Upper lobe of left lung (tissue), 6 donors: Measurements from ENCODE around the gene TOP2A. TPM values are rescaled to one million over a fixed set of nuclear protein-coding genes. Genes with fewer than 3 reads are reported as not detected.
"Not testable (repeated sequence)": the region's sequence is repeated elsewhere in the genome, so short reads cannot be mapped to it uniquely, and the experiment has no call there.

Source experiments
- ATAC-seq, 2 donors: fragments of 200-7000 bp; cut with Tn5 transposase; one replicate each; pipeline ENCODE4 v1.9.1; 2022; ENCODE audit warnings: mild to moderate bottlenecking in 2 of 2, moderate library complexity in 2 of 2; ENCODE audit not compliant: low FRiP score in 2 of 2
- DNase-seq, 2 donors: peaks; one replicate each; pipeline ENCODE4 v3.0.0-alpha.2; 2019 to 2020
- H3K27ac ChIP-seq, 4 donors: fragments of 200-600 bp; sonication (generic); one replicate each; pipeline ENCODE4 v1.5.1; 2016 to 2019
- H3K27me3 ChIP-seq, 4 donors: fragments of 200-600 bp; sonication (generic); one replicate each; pipeline ENCODE4 v1.5.1; 2017 to 2019
- H3K36me3 ChIP-seq, 4 donors: fragments of 200-600 bp; sonication (generic); one replicate each; pipeline ENCODE4 v1.5.1; 2016 to 2019
- H3K4me1 ChIP-seq, 4 donors: fragments of 200-600 bp; sonication (generic); one replicate each; pipeline ENCODE4 v1.5.1; 2018 to 2019
- H3K4me3 ChIP-seq, 4 donors: fragments of 200-600 bp; sonication (generic); one replicate each; pipeline ENCODE4 v1.5.1; 2017 to 2019; ENCODE audit warnings: mild to moderate bottlenecking in 2 of 4, moderate library complexity in 1 of 4
- H3K9me3 ChIP-seq, 4 donors: fragments of 200-600 bp; sonication (generic); one replicate each; pipeline ENCODE4 v1.5.1; 2018 to 2019
- EP300 ChIP-seq, 4 donors: sonication (generic); formaldehyde crosslinking; IDR thresholded peaks; one replicate each; pipeline ENCODE4 v1.5.1; 2017; ENCODE audit warnings: antibody characterized with exemption in 4 of 4, control low read depth in 2 of 4
- POLR2A ChIP-seq, 4 donors: fragments of 450-650 bp; IDR thresholded peaks; one replicate each; pipeline ENCODE4 v1.5.1; 2016 to 2017; ENCODE audit warnings: antibody characterized with exemption in 4 of 4, mild to moderate bottlenecking in 2 of 4
- POLR2AphosphoS5 ChIP-seq, 2 donors: sonication (generic); formaldehyde crosslinking; IDR thresholded peaks; one replicate each; pipeline ENCODE4 v1.5.1; 2017; ENCODE audit warnings: antibody characterized with exemption in 2 of 2
- WGBS, 2 donors: methylation state at CpG; one replicate each; pipeline ENCODE4 v1.1.5; 2017 to 2018; 5-methylcytosine and 5-hydroxymethylcytosine counted together
- total RNA-seq, 6 donors: library from RNA; depleted of rRNA in 4 of 6; stranded (reverse); fragments of >200 nt in 4 of 6; gene quantifications; one replicate each; pipeline versions ENCODE4 v1.1.0 to v1.2.1, GENCODE V29; 2016 to 2021
- TF ChIP-seq, protein P1 (sequence below), 6 experiments: fragments of 450-650 bp in 4 of 6; fragments of 200-600 bp in 2 of 6; sonication (generic) in 2 of 6; IDR thresholded peaks; one replicate each; pipeline ENCODE4 v1.5.1; 2016 to 2019; ENCODE audit warnings: antibody characterized with exemption in 6 of 6
- donor health status: DM: no; HTN: no; CAD: no; lungs with moderate emphysema.
- donor health status: DM: no; HTN: yes; CAD: no; lungs with severe emphysema.

TOP2A gene
- total RNA-seq, 6 donors from 2014 or later, result under 0.01 to 14.5 (median 6.2) TPM

DNA sequence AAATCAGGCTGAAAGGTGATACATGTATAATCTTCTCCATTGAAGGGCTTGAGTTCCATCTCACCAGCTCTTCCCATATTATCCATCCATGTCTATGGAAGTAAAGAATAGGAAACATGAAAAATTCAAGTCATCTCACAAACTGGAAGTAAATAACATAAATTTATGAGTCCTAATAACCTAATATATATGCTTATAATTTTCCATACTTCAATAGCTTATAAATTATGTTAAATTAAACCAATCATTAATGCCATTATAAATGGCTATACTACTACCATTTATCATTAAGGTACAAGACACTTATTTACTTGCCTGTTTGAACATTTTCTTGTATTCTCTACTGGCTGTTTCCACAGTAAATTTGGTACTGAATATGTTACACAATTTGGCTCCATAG, 4.8 kb downstream of the TOP2A start:
- no peak overlapping the region for H3K27ac ChIP-seq
- H3K9me3 ChIP-seq, result no peaks in the 10 kb centered on the region
- no peak overlapping the region for H3K4me3 ChIP-seq
- TF ChIP-seq, protein P1, sequence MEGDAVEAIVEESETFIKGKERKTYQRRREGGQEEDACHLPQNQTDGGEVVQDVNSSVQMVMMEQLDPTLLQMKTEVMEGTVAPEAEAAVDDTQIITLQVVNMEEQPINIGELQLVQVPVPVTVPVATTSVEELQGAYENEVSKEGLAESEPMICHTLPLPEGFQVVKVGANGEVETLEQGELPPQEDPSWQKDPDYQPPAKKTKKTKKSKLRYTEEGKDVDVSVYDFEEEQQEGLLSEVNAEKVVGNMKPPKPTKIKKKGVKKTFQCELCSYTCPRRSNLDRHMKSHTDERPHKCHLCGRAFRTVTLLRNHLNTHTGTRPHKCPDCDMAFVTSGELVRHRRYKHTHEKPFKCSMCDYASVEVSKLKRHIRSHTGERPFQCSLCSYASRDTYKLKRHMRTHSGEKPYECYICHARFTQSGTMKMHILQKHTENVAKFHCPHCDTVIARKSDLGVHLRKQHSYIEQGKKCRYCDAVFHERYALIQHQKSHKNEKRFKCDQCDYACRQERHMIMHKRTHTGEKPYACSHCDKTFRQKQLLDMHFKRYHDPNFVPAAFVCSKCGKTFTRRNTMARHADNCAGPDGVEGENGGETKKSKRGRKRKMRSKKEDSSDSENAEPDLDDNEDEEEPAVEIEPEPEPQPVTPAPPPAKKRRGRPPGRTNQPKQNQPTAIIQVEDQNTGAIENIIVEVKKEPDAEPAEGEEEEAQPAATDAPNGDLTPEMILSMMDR (IDR thresholded peaks at IDR 0.05), result no peak
- TF ChIP-seq EP300 (IDR thresholded peaks at IDR 0.05), result no peak
- no peak for TF ChIP-seq POLR2AphosphoS5 (IDR thresholded peaks at IDR 0.05)
- no peak for TF ChIP-seq POLR2A (IDR thresholded peaks at IDR 0.05)
- peaks cover 7 to 17% (median 8%) of the 10 kb centered on the region in 4 donors for H3K4me1 ChIP-seq
- H3K36me3 ChIP-seq, result no peaks in the 10 kb centered on the region
- DNase-seq, result no peak
- ATAC-seq, result no peak
- no peaks in the 10 kb centered on the region for H3K27me3 ChIP-seq

DNA sequence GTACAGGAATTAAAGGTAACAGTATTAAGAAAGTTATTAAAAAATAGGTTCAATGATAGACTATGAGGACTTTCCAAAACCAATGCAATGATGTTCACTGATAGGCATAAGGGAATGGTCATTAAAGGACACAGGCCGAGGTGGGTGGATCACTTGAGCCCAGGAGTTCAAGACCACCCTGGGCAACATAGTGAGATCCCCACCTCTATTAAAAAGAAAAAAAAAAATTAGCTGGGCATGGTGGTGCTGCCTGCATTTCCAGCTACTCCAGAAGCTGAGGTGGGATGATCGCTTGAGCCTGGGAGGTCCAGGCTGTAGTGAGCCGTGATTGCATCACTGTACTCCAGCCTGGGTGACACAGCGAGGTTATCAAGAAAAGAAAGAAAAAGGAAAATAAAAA, 5.9 kb downstream of the TOP2A start:
- Histone ChIP-seq H3K4me3 (no peak overlapping the region), H3K36me3 (no peaks in the 10 kb centered on the region), H3K9me3 (no peaks in the 10 kb centered on the region), H3K27ac (no peak overlapping the region), H3K27me3 (no peaks in the 10 kb centered on the region), H3K4me1 (peaks cover under 1 to 9% (median 2%) of the 10 kb centered on the region in 4 donors)
- ATAC-seq (no peak), DNase-seq (no peak)
- 95 to 97% methylated on average over 4 of the region's 4 CpGs for WGBS, 2 donors
- no peak for TF ChIP-seq POLR2A (IDR thresholded peaks at IDR 0.05)
- TF ChIP-seq, protein P1 (IDR thresholded peaks at IDR 0.05), result no peak
- no peak for TF ChIP-seq EP300 (IDR thresholded peaks at IDR 0.05)
- no peak for TF ChIP-seq POLR2AphosphoS5 (IDR thresholded peaks at IDR 0.05)

DNA sequence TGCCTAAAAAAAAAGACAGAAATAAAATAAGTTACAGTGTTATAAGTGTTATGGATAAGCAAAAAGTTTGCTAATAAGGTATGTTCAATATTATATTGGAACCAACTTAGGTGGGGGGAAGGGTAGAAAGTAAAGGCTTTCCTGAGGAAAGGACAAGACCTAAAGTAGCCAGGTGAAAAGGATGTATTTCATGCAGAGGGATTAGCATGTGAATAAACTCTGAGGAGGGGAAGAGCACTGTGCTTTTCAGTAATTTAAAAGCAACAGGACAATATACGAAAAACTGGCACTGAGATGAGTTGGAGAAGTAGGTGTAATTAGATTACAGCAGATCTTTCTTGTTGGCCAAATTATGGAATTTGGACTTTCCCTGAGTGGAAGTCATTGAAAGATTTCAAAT, 7.6 kb downstream of the TOP2A start:
- Histone ChIP-seq H3K27ac (no peak overlapping the region), H3K36me3 (no peaks in the 10 kb centered on the region), H3K27me3 (no peaks in the 10 kb centered on the region), H3K9me3 (no peaks in the 10 kb centered on the region), H3K4me3 (no peak overlapping the region), H3K4me1 (peaks cover 0 to 3% (median under 1%) of the 10 kb centered on the region in 4 donors)
- TF ChIP-seq, protein P1 (IDR thresholded peaks at IDR 0.05), result no peak
- TF ChIP-seq EP300 (IDR thresholded peaks at IDR 0.05), result no peak
- no peak for TF ChIP-seq POLR2AphosphoS5 (IDR thresholded peaks at IDR 0.05)
- TF ChIP-seq POLR2A (IDR thresholded peaks at IDR 0.05), result no peak
- ATAC-seq (no peak), DNase-seq (no peak)
- WGBS, 2 donors, result 83 to 96% methylated on average over 1 of the region's 1 CpG

DNA sequence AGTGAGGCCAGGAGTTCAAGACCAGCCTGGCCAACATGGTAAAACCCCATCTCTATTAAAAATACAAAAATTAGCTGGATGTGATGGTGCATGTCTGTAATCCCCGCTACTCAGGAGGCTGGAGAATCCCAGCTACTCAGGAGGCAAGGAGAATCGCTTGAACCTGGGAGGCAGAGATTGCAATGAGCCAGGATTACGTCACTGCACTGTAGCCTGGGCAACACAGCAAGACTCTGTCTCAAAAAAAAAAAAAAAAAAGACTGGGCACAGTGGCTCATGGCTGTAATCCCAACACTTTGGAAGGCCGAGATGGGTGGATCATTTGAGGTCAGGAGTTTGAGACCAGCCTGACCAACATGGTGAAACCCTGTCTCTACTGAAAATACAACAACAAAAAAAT, 8.2 kb downstream of the TOP2A start:
- WGBS, 2 donors, result 93 to 94% methylated on average over 4 of the region's 4 CpGs
- DNase-seq, H3K27me3 ChIP-seq, H3K36me3 ChIP-seq, H3K4me1 ChIP-seq, H3K27ac ChIP-seq, ATAC-seq, H3K9me3 ChIP-seq, H3K4me3 ChIP-seq: not testable (repeated sequence)

DNA sequence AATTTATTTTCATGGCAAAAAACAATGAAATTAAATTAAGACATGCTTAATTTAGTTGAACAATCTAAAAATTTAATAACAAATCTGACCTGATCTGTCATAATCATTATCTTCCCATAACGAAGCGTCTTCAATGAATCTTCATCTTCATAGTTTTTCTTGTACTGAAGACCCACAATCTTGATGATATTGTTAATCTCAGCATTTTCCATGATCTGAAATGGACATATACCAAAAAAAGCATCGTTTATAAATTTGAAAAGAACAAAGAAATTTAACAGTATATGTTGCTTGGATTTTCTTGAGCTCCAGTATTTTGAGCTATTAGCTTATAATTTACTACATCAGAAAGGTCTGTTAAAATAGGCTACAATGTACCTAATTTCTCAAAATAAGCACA, 10.2 kb downstream of the TOP2A start:
- ATAC-seq (no peak), DNase-seq (no peak)
- 91 to 98% methylated on average over 3 of the region's 3 CpGs for WGBS, 2 donors
- H3K27ac ChIP-seq, result no peak overlapping the region
- H3K9me3 ChIP-seq, result no peaks in the 10 kb centered on the region
- H3K27me3 ChIP-seq, result no peaks in the 10 kb centered on the region
- no peaks in the 10 kb centered on the region for H3K36me3 ChIP-seq
- no peaks in the 10 kb centered on the region for H3K4me1 ChIP-seq
- TF ChIP-seq, protein P1 (IDR thresholded peaks at IDR 0.05), result no peak
- TF ChIP-seq POLR2A (IDR thresholded peaks at IDR 0.05), result no peak
- TF ChIP-seq EP300 (IDR thresholded peaks at IDR 0.05), result no peak
- H3K4me3 ChIP-seq, result no peak overlapping the region
